Fibroblast of the conjunctiva (primary cell): ENCODE measurements around the gene C10orf90.

Experiments used
- DNase-seq: peaks from one replicate; pipeline ENCODE4 v3.0.0-alpha.2; 2010; ENCODE audit warnings: low read depth

C10orf90 gene

GRCh38 chr10:126538439-126539135 lies 131.9 kb downstream of the C10orf90 start:
- DNase-seq = no peak

DNA sequence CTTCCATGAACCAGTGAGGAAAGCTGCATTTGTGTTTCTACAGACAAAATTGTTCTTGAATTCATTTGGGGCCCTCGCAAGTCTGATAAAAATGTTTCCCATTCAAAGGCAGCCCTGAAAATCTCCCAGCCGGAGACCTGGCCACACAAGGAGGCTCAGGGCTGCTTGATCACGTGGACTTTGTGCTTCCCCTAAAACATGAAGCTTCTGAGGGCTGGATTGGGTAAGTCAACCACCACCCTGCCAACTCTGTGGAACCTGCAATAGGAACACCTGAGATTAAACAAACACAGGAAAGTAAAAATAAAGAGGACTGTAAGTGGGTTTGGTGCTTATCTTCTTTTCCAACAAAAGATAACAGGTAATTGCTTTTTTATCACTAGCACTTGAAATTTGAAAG lies 133.8 kb downstream of the C10orf90 start:
- no peak for DNase-seq

DNA sequence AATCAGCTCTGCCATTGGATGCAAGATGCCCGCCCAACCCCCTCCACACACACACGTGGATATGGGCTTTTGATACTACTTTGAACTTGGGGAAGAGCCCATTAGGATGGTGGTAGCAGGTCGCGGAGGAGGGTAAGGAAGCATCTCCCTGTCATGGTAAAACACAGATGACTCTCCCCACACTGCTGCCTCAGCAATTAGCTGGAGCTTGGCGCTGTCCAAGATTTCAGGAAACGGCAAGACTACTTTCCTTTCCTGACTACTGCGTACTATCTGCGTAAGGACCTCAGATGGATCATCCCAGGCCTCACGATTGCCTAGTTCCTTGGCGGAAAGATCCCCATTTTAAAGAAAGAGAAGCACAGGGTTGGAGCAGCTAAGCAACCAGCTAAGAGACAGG lies 134.3 kb downstream of the C10orf90 start:
- DNase-seq = no peak

GRCh38 chr10:126533644-126534043 lies 136.8 kb downstream of the C10orf90 start:
- no peak for DNase-seq

DNA sequence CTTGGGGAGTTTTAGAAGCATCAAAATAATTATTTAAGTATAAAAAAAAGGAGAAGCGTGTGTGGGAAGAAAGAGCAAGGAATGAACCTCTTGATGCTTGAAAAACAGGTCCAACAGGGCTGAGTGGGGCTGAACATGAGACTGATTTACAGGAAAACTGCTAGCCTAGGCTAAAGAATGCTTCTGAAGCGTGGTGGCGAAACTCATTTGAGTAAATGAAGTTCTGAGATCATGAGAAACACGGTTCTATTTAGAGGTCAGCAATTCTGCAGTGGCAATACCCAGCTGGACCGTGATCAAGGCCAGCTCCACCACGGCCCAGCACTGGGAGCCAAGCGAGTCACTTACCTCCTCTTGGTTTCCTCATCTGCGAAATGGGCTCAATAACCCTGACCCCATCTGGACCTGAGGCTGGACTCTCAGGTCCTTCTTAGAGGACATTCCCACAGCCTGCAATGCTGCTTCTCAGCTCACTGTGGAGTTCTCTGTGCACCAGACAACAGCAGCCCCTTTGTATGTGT lies 142.1 kb downstream of the C10orf90 start:
- DNase-seq = no peak

- no peak for DNase-seq
Measured at GRCh38 chr10:126527645-126528314, 142.7 kb downstream of the C10orf90 start.

- DNase-seq = no peak
Measured at GRCh38 chr10:126525326-126525725, 145.2 kb downstream of the C10orf90 start.

DNA sequence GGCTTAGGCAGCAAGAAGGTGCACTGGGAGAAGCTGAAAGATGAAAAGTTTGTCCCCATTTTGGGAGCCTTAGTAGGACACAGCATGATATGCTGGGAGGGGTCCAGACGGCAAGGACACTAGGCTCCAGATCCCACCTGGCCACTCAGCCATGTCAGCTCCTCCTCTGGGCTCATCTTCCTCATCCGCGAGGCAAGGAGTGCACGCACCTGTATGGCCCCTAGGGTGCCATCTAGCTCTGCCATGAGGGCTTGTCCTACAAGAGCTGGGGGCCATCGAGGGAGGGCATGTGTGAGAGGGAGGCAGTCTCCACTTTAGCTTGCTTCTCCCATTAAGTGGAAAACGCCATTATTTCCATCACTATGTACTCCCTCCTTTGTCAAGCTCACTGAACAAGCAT lies 146.0 kb downstream of the C10orf90 start:
- DNase-seq = no peak

DNA sequence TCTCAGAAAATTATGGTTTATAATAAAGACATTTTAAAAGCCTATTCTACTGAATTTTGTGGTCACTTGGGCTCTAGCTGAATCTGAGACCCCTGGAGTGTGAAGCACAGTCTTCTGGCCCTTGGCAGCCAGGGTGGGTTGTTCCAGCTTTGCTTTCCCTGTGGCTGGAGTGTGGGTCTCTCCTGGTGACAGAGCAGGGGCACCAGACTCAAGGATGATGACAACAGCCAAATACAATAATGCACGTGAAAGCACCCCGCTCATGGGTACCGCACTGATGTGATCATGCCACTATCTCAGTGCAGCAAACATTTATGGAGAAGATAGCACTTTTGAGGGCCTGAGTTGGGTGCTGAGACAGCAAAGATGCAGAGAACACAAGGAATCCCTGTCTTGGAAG lies 147.4 kb downstream of the C10orf90 start:
- no peak for DNase-seq

DNA sequence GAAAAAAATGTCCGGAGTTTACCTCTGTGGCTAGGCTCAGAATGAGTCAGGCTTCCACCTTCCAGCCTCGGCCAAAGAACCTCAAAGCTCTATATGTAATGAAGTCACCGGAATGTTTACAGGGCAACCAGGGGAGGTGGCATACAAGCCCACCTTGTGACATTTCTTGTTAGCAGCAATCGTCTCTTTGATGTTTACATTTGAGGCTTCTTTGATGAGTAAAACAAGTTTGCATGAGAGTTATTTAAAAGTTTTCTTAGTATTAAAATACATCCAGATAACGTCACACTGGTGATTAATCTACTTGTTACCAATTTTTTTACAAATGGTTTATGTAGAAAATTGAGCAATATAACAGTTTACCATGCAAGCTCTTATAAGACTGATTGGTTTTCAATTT lies 149.1 kb downstream of the C10orf90 start:
- DNase-seq = no peak

DNA sequence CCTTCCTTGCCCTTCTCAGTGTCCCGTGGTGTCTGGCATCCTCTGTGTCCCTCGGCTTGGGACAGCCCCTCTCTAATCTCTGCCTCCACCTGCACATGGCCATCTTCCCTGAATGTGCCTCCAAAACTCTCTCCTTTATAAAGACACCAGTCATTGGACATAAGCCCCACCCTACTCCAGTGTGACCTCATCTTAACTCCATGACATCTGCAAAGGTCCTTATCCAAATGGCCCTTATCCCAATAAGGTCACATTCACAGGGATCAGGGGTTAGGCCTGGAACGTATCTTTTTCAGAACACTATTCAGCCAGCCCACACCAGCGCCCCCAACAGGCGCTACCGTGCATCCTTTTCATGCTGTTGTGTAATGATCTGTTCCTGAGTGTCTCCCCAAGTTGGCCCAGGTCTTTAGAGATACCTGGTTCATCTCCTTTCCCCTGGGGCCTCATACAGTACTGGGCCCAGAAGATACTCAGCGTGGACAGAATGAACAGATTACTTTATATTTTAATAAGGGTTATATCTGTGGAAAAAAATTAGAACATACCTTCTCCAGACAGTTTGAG lies 149.7 kb downstream of the C10orf90 start:
- DNase-seq = no peak

GRCh38 chr10:126519992-126520391 lies 150.5 kb downstream of the C10orf90 start:
- no peak for DNase-seq

GRCh38 chr10:126519185-126519584 lies 151.3 kb downstream of the C10orf90 start:
- DNase-seq = no peak

DNA sequence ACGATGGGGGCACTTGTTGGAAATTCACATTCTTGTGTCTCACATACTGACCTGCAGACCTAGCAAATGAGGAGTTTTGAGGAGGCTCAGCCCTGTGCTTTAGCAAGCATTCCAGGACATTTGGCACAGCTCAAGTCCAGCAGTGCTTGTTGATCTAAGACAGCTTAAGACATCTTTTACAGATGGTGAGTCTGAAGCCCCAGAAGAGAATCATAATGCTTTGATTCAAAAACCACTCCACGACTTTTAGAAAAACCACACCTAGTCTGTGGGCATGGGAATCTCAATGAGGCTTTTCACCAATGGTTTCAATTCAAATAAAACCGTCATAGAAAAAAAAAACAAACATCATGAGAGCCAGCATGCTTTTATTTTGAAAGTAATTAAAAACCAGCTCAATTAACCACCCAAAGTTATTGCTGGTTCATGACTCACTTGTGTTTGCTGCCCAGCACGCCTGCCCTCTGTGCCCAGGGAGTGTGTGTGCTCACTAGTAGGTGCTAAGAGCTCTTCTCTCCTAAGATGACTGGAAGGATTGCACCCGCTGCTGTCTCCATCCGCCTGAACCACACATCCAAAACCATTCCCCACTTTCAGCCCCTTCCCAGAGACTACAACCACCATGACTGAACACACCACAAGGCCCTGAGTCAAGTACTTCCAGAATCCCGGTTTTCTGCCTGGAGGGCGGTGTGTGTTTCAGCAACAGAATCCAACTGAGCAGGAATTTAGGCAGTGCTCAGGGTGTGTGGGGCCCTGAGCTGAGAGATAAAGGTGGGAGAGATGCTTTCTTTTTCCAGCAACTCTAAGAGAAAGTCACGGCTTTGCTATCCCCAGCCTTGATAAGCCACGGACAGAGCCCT lies 152.0 kb downstream of the C10orf90 start:
- DNase-seq = no peak

GRCh38 chr10:126516515-126516914 lies 154.0 kb downstream of the C10orf90 start:
- no peak for DNase-seq

- DNase-seq = no peak
Measured at GRCh38 chr10:126511917-126512479, 158.5 kb downstream of the C10orf90 start.

DNA sequence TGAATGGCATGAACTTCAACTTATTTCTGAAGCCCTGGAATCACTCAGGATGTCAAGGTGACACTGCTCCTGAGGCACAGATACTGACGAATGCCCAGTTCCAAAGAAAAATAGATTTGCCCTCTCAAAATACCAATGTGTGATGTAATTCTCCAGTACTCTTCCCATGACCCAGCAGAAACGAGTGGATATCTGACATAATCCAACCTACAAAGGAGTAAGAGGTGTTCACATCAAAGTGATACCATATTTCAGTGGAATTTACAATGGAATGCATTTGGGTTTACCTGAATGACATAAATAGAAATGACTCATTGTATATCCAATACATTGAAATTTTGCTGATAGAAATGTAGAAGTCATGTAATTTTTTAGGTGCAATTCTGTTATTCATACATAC lies 161.3 kb downstream of the C10orf90 start:
- DNase-seq = no peak

- DNase-seq = no peak
Measured at GRCh38 chr10:126508535-126509040, 161.9 kb downstream of the C10orf90 start.

DNA sequence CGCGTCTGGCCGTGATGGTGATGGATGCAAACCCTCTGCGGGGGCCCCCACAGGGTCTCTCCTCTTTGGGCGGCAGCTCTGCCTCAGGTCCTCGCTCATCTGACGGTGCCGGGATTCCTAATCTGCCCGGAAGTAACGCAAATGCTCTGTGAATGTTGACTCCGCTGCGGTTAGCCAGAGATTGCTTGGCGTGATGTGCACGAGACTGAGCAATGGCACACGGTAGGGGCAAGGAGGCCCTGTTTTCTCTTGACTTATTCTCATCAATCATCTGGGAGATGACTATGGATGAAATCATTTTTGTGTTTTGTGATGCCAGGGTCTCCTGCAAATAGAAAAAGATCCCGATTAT lies 165.8 kb downstream of the C10orf90 start:
- DNase-seq = no peak

GRCh38 chr10:126504063-126504760 lies 166.3 kb downstream of the C10orf90 start:
- DNase-seq = peak; percentile 53

- no peak for DNase-seq
Measured at GRCh38 chr10:126503392-126504062, 167.0 kb downstream of the C10orf90 start.
